Measurements from ENCODE around the gene HOXA3.

HOXA3 gene

DNA sequence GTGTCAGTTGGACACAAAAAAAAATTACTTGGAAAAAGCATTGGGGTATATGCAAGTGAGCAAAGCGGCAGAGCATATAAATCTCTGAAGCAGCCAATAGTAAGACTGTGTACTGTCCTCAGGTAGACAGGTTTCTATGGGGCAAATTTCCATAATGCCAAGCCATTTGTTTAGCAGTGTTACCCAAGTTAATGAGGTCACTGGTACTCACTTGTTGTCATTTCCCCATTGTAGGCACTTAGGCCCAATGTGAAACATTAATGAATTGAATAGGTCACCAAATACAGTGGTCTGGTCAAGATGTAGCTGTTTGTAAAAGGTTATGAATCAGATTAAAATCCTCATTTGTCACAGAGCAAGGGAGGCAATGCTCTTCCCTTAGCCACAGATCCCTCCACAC lies 84.1 kb downstream of the HOXA3 start:
- H3K27me3 ChIP-seq (replicated peaks) = no peaks in the 10 kb centered on the region
- H3K36me3 ChIP-seq (replicated peaks) = no peaks in the 10 kb centered on the region
- H3K4me3 ChIP-seq (ENCODE audit: low read depth, low read length) = no peak overlapping the region
- in situ Hi-C loops (cut with HindIII; ENCODE audit: low pct_ligation_motif_present, low sequenced_read_pairs) = no loop called here
- TF ChIP-seq, protein P1, sequence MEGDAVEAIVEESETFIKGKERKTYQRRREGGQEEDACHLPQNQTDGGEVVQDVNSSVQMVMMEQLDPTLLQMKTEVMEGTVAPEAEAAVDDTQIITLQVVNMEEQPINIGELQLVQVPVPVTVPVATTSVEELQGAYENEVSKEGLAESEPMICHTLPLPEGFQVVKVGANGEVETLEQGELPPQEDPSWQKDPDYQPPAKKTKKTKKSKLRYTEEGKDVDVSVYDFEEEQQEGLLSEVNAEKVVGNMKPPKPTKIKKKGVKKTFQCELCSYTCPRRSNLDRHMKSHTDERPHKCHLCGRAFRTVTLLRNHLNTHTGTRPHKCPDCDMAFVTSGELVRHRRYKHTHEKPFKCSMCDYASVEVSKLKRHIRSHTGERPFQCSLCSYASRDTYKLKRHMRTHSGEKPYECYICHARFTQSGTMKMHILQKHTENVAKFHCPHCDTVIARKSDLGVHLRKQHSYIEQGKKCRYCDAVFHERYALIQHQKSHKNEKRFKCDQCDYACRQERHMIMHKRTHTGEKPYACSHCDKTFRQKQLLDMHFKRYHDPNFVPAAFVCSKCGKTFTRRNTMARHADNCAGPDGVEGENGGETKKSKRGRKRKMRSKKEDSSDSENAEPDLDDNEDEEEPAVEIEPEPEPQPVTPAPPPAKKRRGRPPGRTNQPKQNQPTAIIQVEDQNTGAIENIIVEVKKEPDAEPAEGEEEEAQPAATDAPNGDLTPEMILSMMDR (IDR thresholded peaks at IDR 0.05; ENCODE audit: low read depth, low read length, missing control alignments) = no peak
- DNase-seq = no peak
- no peak overlapping the region for H3K27ac ChIP-seq

DNA sequence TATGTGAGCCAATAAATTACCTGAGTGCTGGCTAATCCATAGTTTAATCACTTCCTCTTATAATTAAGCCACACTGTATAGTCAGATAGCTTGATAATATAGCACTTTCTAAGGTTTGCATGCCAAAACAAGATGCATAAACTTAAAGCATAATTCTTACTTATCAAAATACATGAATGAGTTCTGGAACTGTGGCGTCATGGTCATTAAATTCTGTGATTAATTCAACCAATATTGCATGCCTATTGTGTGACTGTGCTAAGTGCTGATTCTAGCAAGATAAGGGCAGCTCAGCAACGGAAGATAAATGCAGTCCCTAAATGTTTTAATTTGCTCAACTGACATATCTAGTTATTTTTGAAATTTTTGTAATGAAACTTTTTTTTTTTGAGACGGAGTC lies 86.2 kb downstream of the HOXA3 start:
- TF ChIP-seq, protein P1 (IDR thresholded peaks at IDR 0.05; ENCODE audit: low read depth, low read length, missing control alignments) = no peak
- Histone ChIP-seq H3K27me3 (replicated peaks) (no peaks in the 10 kb centered on the region), H3K4me3 (ENCODE audit: low read depth, low read length) (no peak overlapping the region), H3K27ac (no peak overlapping the region), H3K36me3 (replicated peaks) (no peaks in the 10 kb centered on the region)
- no peak for DNase-seq
- in situ Hi-C loops (cut with HindIII; ENCODE audit: low pct_ligation_motif_present, low sequenced_read_pairs) = no loop called here

DNA sequence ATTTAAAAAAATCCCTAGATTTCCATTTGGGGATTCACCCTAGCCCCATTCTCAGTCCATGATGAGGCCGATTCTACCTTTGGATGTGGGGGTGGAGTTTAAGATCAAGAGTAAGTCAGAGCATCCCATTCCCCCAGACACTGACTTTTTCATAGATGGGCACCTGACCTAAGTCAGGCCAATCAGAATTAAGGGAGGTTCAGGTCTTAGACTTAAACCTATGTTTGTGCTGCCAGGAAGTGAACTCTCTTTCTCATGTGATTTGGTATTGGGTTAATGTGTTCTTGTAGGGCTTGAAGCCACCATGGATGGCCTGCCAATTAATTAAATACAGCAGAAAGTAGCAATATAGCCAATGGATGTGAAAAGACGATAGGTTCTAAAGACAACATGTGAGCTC lies 86.7 kb downstream of the HOXA3 start:
- H3K4me3 ChIP-seq (ENCODE audit: low read depth, low read length) = no peak overlapping the region
- TF ChIP-seq, protein P1 (IDR thresholded peaks at IDR 0.05; ENCODE audit: low read depth, low read length, missing control alignments) = no peak
- no peak overlapping the region for H3K27ac ChIP-seq
- no peaks in the 10 kb centered on the region for H3K36me3 ChIP-seq (replicated peaks)
- in situ Hi-C loops (cut with HindIII; ENCODE audit: low pct_ligation_motif_present, low sequenced_read_pairs) = no loop called here
- H3K27me3 ChIP-seq (replicated peaks) = no peaks in the 10 kb centered on the region
- DNase-seq = no peak

DNA sequence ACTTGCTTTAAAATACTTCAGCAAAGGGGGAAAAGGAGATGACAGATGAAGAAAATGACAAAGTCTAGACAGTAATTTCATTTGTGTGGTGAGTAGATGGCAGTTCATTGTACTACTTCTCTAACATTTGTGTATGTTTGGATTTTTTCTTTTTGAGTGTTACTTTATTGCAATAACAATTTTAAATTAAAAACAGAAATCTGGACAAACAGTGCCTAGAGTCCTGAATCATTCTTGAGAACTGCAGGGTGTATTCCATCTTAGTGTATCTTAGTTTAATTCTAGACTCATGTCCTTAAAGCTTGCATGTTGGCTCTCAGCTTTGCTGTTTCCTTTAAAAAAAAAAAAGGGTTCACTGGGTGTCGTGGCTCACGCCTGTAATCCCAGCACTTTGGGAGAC lies 87.7 kb downstream of the HOXA3 start:
- DNase-seq = no peak
- in situ Hi-C loops (cut with HindIII; ENCODE audit: low pct_ligation_motif_present, low sequenced_read_pairs) = no loop called here
- H3K36me3 ChIP-seq (replicated peaks) = no peaks in the 10 kb centered on the region
- H3K27me3 ChIP-seq (replicated peaks) = no peaks in the 10 kb centered on the region
- H3K27ac ChIP-seq = no peak overlapping the region
- TF ChIP-seq, protein P1 (IDR thresholded peaks at IDR 0.05; ENCODE audit: low read depth, low read length, missing control alignments) = no peak
- H3K4me3 ChIP-seq (ENCODE audit: low read depth, low read length) = no peak overlapping the region

DNA sequence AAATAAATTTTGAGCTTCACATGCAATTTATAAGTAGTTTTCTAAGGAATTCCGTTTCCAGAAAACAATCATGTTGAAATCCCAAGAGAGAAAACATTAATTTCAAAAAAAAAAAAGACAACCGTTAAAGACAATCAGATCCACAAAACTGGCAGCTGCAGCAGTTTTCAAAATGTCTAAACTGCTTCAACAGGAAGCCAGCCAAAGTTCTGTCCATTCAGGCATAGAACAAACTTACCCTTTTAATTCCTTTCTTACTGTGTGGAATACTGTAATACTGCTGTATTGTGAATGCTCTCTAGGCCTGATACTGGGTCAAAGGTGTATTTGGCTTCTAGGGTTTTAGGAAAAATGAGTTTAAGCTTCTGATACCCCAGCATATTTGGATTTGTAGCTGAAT lies 88.2 kb downstream of the HOXA3 start:
- Histone ChIP-seq H3K27ac (no peak overlapping the region), H3K27me3 (replicated peaks) (no peaks in the 10 kb centered on the region), H3K36me3 (replicated peaks) (no peaks in the 10 kb centered on the region), H3K4me3 (ENCODE audit: low read depth, low read length) (no peak overlapping the region)
- TF ChIP-seq, protein P1 (IDR thresholded peaks at IDR 0.05; ENCODE audit: low read depth, low read length, missing control alignments) = no peak
- in situ Hi-C loops (cut with HindIII; ENCODE audit: low pct_ligation_motif_present, low sequenced_read_pairs) = no loop called here
- no peak for DNase-seq

DNA sequence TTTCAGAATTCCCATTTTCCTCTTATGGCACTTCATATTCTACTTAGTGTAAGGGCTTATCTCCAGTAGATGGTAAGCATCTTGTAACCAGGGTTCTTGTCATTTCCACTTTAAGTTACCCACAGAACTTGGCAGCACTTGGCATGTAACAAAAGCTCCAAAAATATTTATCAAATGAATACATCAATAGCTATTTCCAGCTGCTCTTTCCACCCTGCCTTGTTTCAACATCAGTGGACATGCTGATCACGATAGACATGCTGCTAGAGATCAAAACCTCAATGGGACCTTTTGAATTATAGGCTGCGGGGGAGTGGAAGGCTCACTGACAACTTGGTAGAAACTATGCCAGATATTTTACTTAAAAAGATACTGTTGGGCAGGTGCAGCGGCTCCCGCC lies 89.4 kb downstream of the HOXA3 start:
- in situ Hi-C loops (cut with HindIII; ENCODE audit: low pct_ligation_motif_present, low sequenced_read_pairs) = no loop called here
- H3K27me3 ChIP-seq (replicated peaks) = no peaks in the 10 kb centered on the region
- no peak for DNase-seq
- no peak overlapping the region for H3K4me3 ChIP-seq (ENCODE audit: low read depth, low read length)
- H3K36me3 ChIP-seq (replicated peaks) = no peaks in the 10 kb centered on the region
- TF ChIP-seq, protein P1 (IDR thresholded peaks at IDR 0.05; ENCODE audit: low read depth, low read length, missing control alignments) = no peak
- no peak overlapping the region for H3K27ac ChIP-seq
